HCT116 (cell line): Measurements from ENCODE around the gene PGK2. TPM values are rescaled to one million over a fixed set of nuclear protein-coding genes. Genes with fewer than 3 reads are reported as not detected.

ENCODE experiments used
- ATAC-seq: fragments of 200-7000 bp; cut with Tn5 transposase; 2 replicates; pipeline ENCODE4 v1.9.1; 2020; ENCODE audit warnings: mild to moderate bottlenecking, moderate library complexity
- BruUV-seq: library from RNA; stranded (reverse); fragments of 400-500 nt; replicated peaks from 2 replicates; lab custom pipeline; 2021; lab: Mats Ljungman, UMichigan
- CTCF ChIA-PET: fragments of 300-600 bp; sonication (Branson Sonifier 250); formaldehyde crosslinking; loops from one replicate; lab custom pipeline; 2021; ENCODE audit warnings: antibody characterized with exemption; lab: Charles Lee
- POLR2A ChIA-PET: fragments of 300-600, 350-600 bp; sonication (Branson Sonifier 250); formaldehyde crosslinking; loops from one replicate; lab custom pipeline; 2021; ENCODE audit warnings: antibody characterized with exemption; lab: Charles Lee
- RAD21 ChIA-PET, 2 experiments: fragments of 300-600 bp; sonication (Branson Sonifier 250); formaldehyde crosslinking; loops; one replicate each; lab custom pipeline; 2023; ENCODE audit warnings: low total read pairs in 2 of 2; ENCODE audit not compliant: uncharacterized antibody in 2 of 2, unreplicated experiment in 2 of 2, low non-redundant PET in 1 of 2; lab: Charles Lee
- DNase-seq: peaks from one replicate; pipeline ENCODE4 v3.0.0-alpha.2; 2010; ENCODE audit warnings: low read depth, low spot score
- H2AFZ ChIP-seq: fragments of 200-600 bp; shearing (Covaris generic), sonication (generic); 2 replicates; pipeline ENCODE4 v1.6.1; 2017; ENCODE audit warnings: low read depth, mixed run types, mixed read lengths, antibody characterized with exemption, low read length; ENCODE audit not compliant: poor library complexity, severe bottlenecking
- H3K27ac ChIP-seq: 2 replicates; pipeline ENCODE4 v1.5.1; 2012; ENCODE audit warnings: low read depth, low read length
- H3K27me3 ChIP-seq: fragments of 200-600 bp; sonication (generic); 2 replicates; pipeline ENCODE4 v1.6.1; 2016; ENCODE audit warnings: mixed run types, low read length, mixed read lengths; ENCODE audit not compliant: insufficient read depth
- H3K36me3 ChIP-seq, 2 experiments: fragments of 200-500 bp in 1 of 2; fragments of 200-600 bp in 1 of 2; sonication (Bioruptor generic) in 1 of 2; sonication (generic) in 1 of 2; 2 replicates each; pipeline versions ENCODE4 v1.5.1 to v1.6.1; 2014 to 2016; ENCODE audit warnings: low read length in 2 of 2, inconsistent platforms in 1 of 2, mixed read lengths in 1 of 2, mixed run types in 1 of 2; ENCODE audit not compliant: insufficient read depth in 2 of 2, control insufficient read depth in 1 of 2
- H3K4me1 ChIP-seq, 2 experiments: fragments of 200-600 bp in 1 of 2; sonication (generic) in 1 of 2; 2 replicates each; pipeline versions ENCODE4 v1.5.1 to v1.6.1; 2012 to 2017; ENCODE audit warnings: low read length in 2 of 2, inconsistent platforms in 1 of 2, mild to moderate bottlenecking in 1 of 2, mixed read lengths in 1 of 2, mixed run types in 1 of 2, moderate library complexity in 1 of 2; ENCODE audit not compliant: insufficient read depth in 2 of 2, control insufficient read depth in 1 of 2
- H3K4me2 ChIP-seq: fragments of 200-600 bp; sonication (generic); 2 replicates; pipeline ENCODE4 v1.6.1; 2017; ENCODE audit warnings: mixed run types, low read length, mixed read lengths
- H3K4me3 ChIP-seq, 2 experiments: fragments of 200-600 bp in 1 of 2; sonication (generic) in 1 of 2; replicated peaks in 1 of 2; 2 replicates each; pipeline ENCODE4 v1.5.1; 2011 to 2016; ENCODE audit warnings: low read length in 2 of 2, control low read depth in 1 of 2, low read depth in 1 of 2, mild to moderate bottlenecking in 1 of 2, mixed read lengths in 1 of 2, mixed run types in 1 of 2
- H3K79me2 ChIP-seq: fragments of 200-600 bp; sonication (generic); 2 replicates; pipeline ENCODE4 v1.6.1; 2017; ENCODE audit warnings: mild to moderate bottlenecking, mixed run types, low read length, moderate library complexity, mixed read lengths; ENCODE audit not compliant: insufficient read depth
- H3K9ac ChIP-seq: fragments of 200-600 bp; sonication (generic); 2 replicates; pipeline ENCODE4 v1.6.1; 2016; ENCODE audit warnings: low read length, mixed read lengths
- H3K9me2 ChIP-seq: fragments of 200-600 bp; sonication (generic), shearing (Covaris generic); 2 replicates; pipeline ENCODE4 v1.6.1; 2017; ENCODE audit warnings: mixed run types, mild to moderate bottlenecking, moderate library complexity; ENCODE audit not compliant: insufficient read depth
- H3K9me3 ChIP-seq, 2 experiments: fragments of 200-500 bp in 1 of 2; fragments of 200-600 bp in 1 of 2; sonication (Bioruptor generic) in 1 of 2; sonication (generic) in 1 of 2; 2 replicates each; pipeline ENCODE4 v1.6.1; 2014 to 2017; ENCODE audit warnings: low read length in 2 of 2, mixed read lengths in 2 of 2, inconsistent platforms in 1 of 2, low read depth in 1 of 2, mild to moderate bottlenecking in 1 of 2, mixed run types in 1 of 2, moderate library complexity in 1 of 2; ENCODE audit not compliant: control insufficient read depth in 1 of 2, insufficient read depth in 1 of 2
- H4K20me1 ChIP-seq: fragments of 200-600 bp; sonication (generic), shearing (Covaris generic); 2 replicates; pipeline ENCODE4 v1.6.1; 2017; ENCODE audit warnings: mixed run types, mild to moderate bottlenecking, moderate library complexity; ENCODE audit not compliant: insufficient read depth
- CBX3 ChIP-seq: IDR thresholded peaks from 2 replicates; pipeline ENCODE4 v1.6.1; 2012; ENCODE audit warnings: low read depth
- CEBPB ChIP-seq: IDR thresholded peaks from 2 replicates; pipeline ENCODE4 v1.6.1; 2012; ENCODE audit warnings: low read depth
- EGR1 ChIP-seq: IDR thresholded peaks from 2 replicates; pipeline ENCODE4 v1.6.1; 2012; ENCODE audit warnings: low read depth
- EZH2 ChIP-seq: fragments of 200-600 bp; sonication (generic); IDR thresholded peaks from 2 replicates; pipeline ENCODE4 v1.6.1; 2017; ENCODE audit warnings: antibody characterized with exemption, mixed run types
- EZH2phosphoT487 ChIP-seq: fragments of 200-600 bp; IDR thresholded peaks from 2 replicates; pipeline ENCODE4 v1.6.1; 2018; ENCODE audit warnings: antibody characterized with exemption, borderline replicate concordance
- JUND ChIP-seq: IDR thresholded peaks from 2 replicates; pipeline ENCODE4 v1.6.1; 2012
- POLR2A ChIP-seq: IDR thresholded peaks from 2 replicates; pipeline ENCODE4 v1.7.0; 2011; ENCODE audit warnings: borderline replicate concordance; ENCODE audit not compliant: insufficient read depth, insufficient read length; ENCODE audit errors: extremely low read depth
- RAD21 ChIP-seq: IDR thresholded peaks from 2 replicates; pipeline ENCODE4 v1.6.1; 2012; ENCODE audit warnings: low read depth, mild to moderate bottlenecking
- SIN3A ChIP-seq: IDR thresholded peaks from 2 replicates; pipeline ENCODE4 v1.6.1; 2012; ENCODE audit warnings: low read depth
- SP1 ChIP-seq: IDR thresholded peaks from 2 replicates; pipeline ENCODE4 v1.6.1; 2012; ENCODE audit warnings: low read depth
- SRF ChIP-seq: IDR thresholded peaks from 2 replicates; pipeline ENCODE4 v1.6.1; 2012; ENCODE audit warnings: low read depth
- TCF7L2 ChIP-seq: IDR thresholded peaks from 2 replicates; pipeline ENCODE4 v1.7.0; 2011; ENCODE audit warnings: borderline replicate concordance, inconsistent platforms; ENCODE audit not compliant: insufficient read depth, insufficient read length; ENCODE audit errors: extremely low read depth
- YY1 ChIP-seq: IDR thresholded peaks from 2 replicates; pipeline ENCODE4 v1.6.1; 2011; ENCODE audit warnings: low read length, low read depth, moderate library complexity, mild to moderate bottlenecking; ENCODE audit not compliant: insufficient replicate concordance; ENCODE audit errors: extremely low read depth
- ZFX ChIP-seq: fragments of 450-650 bp; IDR thresholded peaks from 2 replicates; pipeline ENCODE4 v1.6.1; 2017
- intact Hi-C: fragments of 100-400 bp; cut with micrococcal nuclease; formaldehyde crosslinking; loops from 2 replicates; pipeline ENCODE4 v1.10.0; 2022
- total RNA-seq: library from RNA; stranded (reverse); gene quantifications from one replicate; pipeline ENCODE4 v1.2.1, GENCODE V29; 2021; ENCODE audit not compliant: unreplicated experiment
- TF ChIP-seq, protein P1 (sequence below), 3 experiments: fragments of 200-600 bp in 1 of 3; sonication (generic) in 1 of 3; IDR thresholded peaks in 2 of 3; conservative IDR thresholded peaks in 1 of 3; 2 replicates each; pipeline ENCODE4 v1.5.1; 2012 to 2017; ENCODE audit warnings: low read depth in 2 of 3, low read length in 2 of 3, antibody characterized with exemption in 1 of 3, borderline replicate concordance in 1 of 3, control low read depth in 1 of 3, mild to moderate bottlenecking in 1 of 3, mixed read lengths in 1 of 3, mixed run types in 1 of 3, moderate library complexity in 1 of 3; ENCODE audit not compliant: insufficient read depth in 1 of 3
- TF ChIP-seq, protein P2 (sequence below): IDR thresholded peaks from 2 replicates; pipeline ENCODE4 v1.6.1; 2012
- TF ChIP-seq, protein P3 (sequence below): IDR thresholded peaks from 2 replicates; pipeline ENCODE4 v1.6.1; 2011; ENCODE audit warnings: mild to moderate bottlenecking, low read length, moderate library complexity; ENCODE audit not compliant: insufficient replicate concordance; ENCODE audit errors: extremely low read depth
- TF ChIP-seq, protein P4 (sequence below): IDR thresholded peaks from 2 replicates; pipeline ENCODE4 v1.6.1; 2012

Gene PGK2
- total RNA-seq, 1 experiment from 2014 or later = not detected

DNA sequence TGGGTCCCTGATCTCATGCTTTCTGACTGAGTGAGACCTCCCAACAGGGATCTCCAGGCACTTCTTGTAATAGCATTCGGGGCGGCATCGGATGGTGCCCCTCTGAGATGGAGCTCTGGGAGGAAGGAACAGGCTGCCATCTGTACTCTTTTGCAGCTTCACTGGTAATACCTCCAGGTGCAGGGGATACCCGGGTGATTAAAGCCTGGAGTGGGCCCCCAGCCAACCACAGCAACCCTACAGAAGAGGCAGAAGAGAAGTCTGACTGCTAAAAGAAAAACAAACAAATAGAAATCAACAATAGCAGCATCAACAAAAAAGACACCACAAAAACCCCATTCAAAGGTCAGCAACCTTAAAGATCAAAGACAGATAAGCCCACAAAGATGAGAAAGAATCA, 19.1 kb upstream of the PGK2 start:
- CTCF ChIA-PET = interaction anchor here (0.6 kb wide), 1 partner anchor 13 kb away, joined by 3 read pairs; no protein-coding TSS in a partner anchor
- no peak overlapping the region for H3K4me2 ChIP-seq
- H3K9me3 ChIP-seq = no peaks in the 10 kb centered on the region
- no peak overlapping the region for H2AFZ ChIP-seq
- intact Hi-C loops = no loop called here
- H3K27ac ChIP-seq = no peak overlapping the region
- RAD21 ChIA-PET = no interaction called here
- TF ChIP-seq SIN3A (no peak), EGR1 (no peak), RAD21 (no peak), ZFX (no peak), TCF7L2 (no peak), SRF (no peak), POLR2A (no peak), CBX3 (no peak), EZH2 (no peak), YY1 (no peak), SP1 (no peak), EZH2phosphoT487 (no peak), CEBPB (no peak), JUND (no peak)
- TF ChIP-seq, protein P1, sequence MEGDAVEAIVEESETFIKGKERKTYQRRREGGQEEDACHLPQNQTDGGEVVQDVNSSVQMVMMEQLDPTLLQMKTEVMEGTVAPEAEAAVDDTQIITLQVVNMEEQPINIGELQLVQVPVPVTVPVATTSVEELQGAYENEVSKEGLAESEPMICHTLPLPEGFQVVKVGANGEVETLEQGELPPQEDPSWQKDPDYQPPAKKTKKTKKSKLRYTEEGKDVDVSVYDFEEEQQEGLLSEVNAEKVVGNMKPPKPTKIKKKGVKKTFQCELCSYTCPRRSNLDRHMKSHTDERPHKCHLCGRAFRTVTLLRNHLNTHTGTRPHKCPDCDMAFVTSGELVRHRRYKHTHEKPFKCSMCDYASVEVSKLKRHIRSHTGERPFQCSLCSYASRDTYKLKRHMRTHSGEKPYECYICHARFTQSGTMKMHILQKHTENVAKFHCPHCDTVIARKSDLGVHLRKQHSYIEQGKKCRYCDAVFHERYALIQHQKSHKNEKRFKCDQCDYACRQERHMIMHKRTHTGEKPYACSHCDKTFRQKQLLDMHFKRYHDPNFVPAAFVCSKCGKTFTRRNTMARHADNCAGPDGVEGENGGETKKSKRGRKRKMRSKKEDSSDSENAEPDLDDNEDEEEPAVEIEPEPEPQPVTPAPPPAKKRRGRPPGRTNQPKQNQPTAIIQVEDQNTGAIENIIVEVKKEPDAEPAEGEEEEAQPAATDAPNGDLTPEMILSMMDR (IDR thresholded peaks at IDR 0.05 in 2 of 3, conservative IDR thresholded peaks at IDR 0.05 in 1 of 3; ENCODE audit: borderline replicate concordance in 1 of 3, insufficient read depth in 1 of 3, low read depth in 2 of 3, low read length in 2 of 3) = no peak
- TF ChIP-seq, protein P2, sequence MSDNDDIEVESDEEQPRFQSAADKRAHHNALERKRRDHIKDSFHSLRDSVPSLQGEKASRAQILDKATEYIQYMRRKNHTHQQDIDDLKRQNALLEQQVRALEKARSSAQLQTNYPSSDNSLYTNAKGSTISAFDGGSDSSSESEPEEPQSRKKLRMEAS = no peak
- TF ChIP-seq, protein P3, sequence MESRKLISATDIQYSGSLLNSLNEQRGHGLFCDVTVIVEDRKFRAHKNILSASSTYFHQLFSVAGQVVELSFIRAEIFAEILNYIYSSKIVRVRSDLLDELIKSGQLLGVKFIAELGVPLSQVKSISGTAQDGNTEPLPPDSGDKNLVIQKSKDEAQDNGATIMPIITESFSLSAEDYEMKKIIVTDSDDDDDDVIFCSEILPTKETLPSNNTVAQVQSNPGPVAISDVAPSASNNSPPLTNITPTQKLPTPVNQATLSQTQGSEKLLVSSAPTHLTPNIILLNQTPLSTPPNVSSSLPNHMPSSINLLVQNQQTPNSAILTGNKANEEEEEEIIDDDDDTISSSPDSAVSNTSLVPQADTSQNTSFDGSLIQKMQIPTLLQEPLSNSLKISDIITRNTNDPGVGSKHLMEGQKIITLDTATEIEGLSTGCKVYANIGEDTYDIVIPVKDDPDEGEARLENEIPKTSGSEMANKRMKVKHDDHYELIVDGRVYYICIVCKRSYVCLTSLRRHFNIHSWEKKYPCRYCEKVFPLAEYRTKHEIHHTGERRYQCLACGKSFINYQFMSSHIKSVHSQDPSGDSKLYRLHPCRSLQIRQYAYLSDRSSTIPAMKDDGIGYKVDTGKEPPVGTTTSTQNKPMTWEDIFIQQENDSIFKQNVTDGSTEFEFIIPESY = no peak
- TF ChIP-seq, protein P4, sequence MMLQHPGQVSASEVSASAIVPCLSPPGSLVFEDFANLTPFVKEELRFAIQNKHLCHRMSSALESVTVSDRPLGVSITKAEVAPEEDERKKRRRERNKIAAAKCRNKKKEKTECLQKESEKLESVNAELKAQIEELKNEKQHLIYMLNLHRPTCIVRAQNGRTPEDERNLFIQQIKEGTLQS = no peak
- TF ChIP-seq, all 23 proteins: peak for 0
- POLR2A ChIA-PET = no interaction called here
- no peak overlapping the region for H3K9ac ChIP-seq
- no peaks in the 10 kb centered on the region for H3K27me3 ChIP-seq
- no peaks in the 10 kb centered on the region for H4K20me1 ChIP-seq
- no peaks in the 10 kb centered on the region for H3K4me1 ChIP-seq
- no peaks in the 10 kb centered on the region for H3K36me3 ChIP-seq
- no peaks in the 10 kb centered on the region for H3K79me2 ChIP-seq
- no TSS peak for BruUV-seq
- ATAC-seq (no peak), DNase-seq (no peak)
- no peak overlapping the region for H3K4me3 ChIP-seq
- no peaks in the 10 kb centered on the region for H3K9me2 ChIP-seq
